Heart right ventricle (tissue), 16 donors: Measurements from ENCODE around the gene SART1. TPM values are rescaled to one million over a fixed set of nuclear protein-coding genes. Genes with fewer than 3 reads are reported as not detected.

Experiments used
- ATAC-seq, 8 donors: fragments of 200-7000 bp; cut with Tn5 transposase; one replicate each; pipeline ENCODE4 v1.9.1; 2020; ENCODE audit warnings: mild to moderate bottlenecking in 8 of 8, moderate library complexity in 8 of 8, moderate number of reproducible peaks in 1 of 8
- DNase-seq, 2 donors: peaks; one replicate each; pipeline ENCODE4 v3.0.0-alpha.2; 2020
- H3K27ac ChIP-seq, 10 donors: fragments of 200-600 bp; sonication (generic) in 2 of 10; one replicate each; pipeline versions ENCODE4 v1.5.0 to v1.8.0; 2020 to 2022; ENCODE audit warnings: mild to moderate bottlenecking in 3 of 10
- H3K27me3 ChIP-seq, 7 donors: fragments of 200-600 bp; one replicate each; pipeline ENCODE4 v1.8.0; 2021 to 2022; ENCODE audit warnings: mild to moderate bottlenecking in 2 of 7
- H3K36me3 ChIP-seq, 9 donors: fragments of 200-600 bp; sonication (generic) in 1 of 9; one replicate each; pipeline versions ENCODE4 v1.5.0 to v1.8.0; 2020 to 2022; ENCODE audit warnings: mild to moderate bottlenecking in 2 of 9
- H3K4me1 ChIP-seq, 9 donors: fragments of 200-600 bp; sonication (generic) in 1 of 9; one replicate each; pipeline versions ENCODE4 v1.5.0 to v1.8.0; 2020 to 2022; ENCODE audit warnings: mild to moderate bottlenecking in 4 of 9
- H3K4me3 ChIP-seq, 10 donors: fragments of 200-600 bp; sonication (generic) in 2 of 10; one replicate each; pipeline versions ENCODE4 v1.5.0 to v1.8.0; 2020 to 2022; ENCODE audit warnings: mild to moderate bottlenecking in 7 of 10, moderate library complexity in 2 of 10
- H3K9me3 ChIP-seq, 11 donors: fragments of 200-600 bp in 10 of 11; sonication (generic) in 2 of 11; one replicate each; pipeline versions ENCODE4 v1.5.0 to v1.8.0; 2013 to 2022; ENCODE audit warnings: mild to moderate bottlenecking in 2 of 11, control low read depth in 1 of 11, moderate library complexity in 1 of 11
- WGBS, 2 donors: extraction: QIAGEN DNeasy Blood & Tissue Kit; methylation state at CpG; one replicate each; pipeline ENCODE4 v1.1.7; 2013; ENCODE audit warnings: inconsistent platforms in 1 of 2; 5-methylcytosine and 5-hydroxymethylcytosine counted together
- intact Hi-C, 10 donors: fragments of 100-400 bp; cut with DNase I; formaldehyde crosslinking; loops; one replicate each; pipeline versions ENCODE4 v1.11.1 to v1.14.2; 2022
- polyA plus RNA-seq, 2 donors: library from polyadenylated mRNA; stranded (reverse); fragments of 200-250 nt; gene quantifications; one replicate each; pipeline ENCODE4 v1.2.3, GENCODE V29; 2013
- total RNA-seq, 10 donors: library from RNA; stranded (reverse); fragmentation: NEBNext Ultra II Directional in 3 of 10; extraction: Animal tissue kit (Norgen Biotek cat#: 25700) in 3 of 10; gene quantifications; one replicate each; pipeline versions ENCODE4 v1.2.1 to v1.2.4, GENCODE V29; 2021 to 2023
- TF ChIP-seq, protein P1 (sequence below), 9 donors: fragments of 200-600 bp; sonication (generic) in 2 of 9; IDR thresholded peaks; one replicate each; pipeline versions ENCODE4 v1.5.0 to v1.8.0; 2021 to 2022; ENCODE audit warnings: antibody characterized with exemption in 9 of 9, mild to moderate bottlenecking in 5 of 9, moderate library complexity in 1 of 9
- donor health status: Arrhythmogenic right ventricular cardiomyopathy.
- donor health status: ischemic (EF 13 %, LVEDD 7.1; RV severe dilation, severe dysfunction).
- donor health status: healthy with polysubstance abuse.
- donor health status: DM: no; HTN: yes; CAD: no.
- donor health status: DM: no; HTN: no; CAD: no.
- donor health status: ischemic (EF 25% LVEDD 6.9; RV normal size, moderate dysfunction).
- donor health status: ischemic (EF 25% LVEDD 5.7; RV mildly dilated, moderate dysfunction).
- donor health status: healthy.
- donor health status: DM: yes; HTN: yes; CAD: no.
- donor health status: Ischemic cardiomyopathy.
- donor health status: ischemic (EF 35%, LVEDD 5.7; RV mildly dilated, moderate dysfunction).
- donor health status: nonischemic (EF 11% LVEDD 7.7; RV severe dilation, severe dysfunction).
- donor health status: DM: yes; HTN: yes; CAD: no.
- donor health status: PGD.
- donor health status: ischemic (EF 29% LVEDD 5.4; RV normal size, mild dysfunction).
- donor health status: nonischemic (EF 23%, LVEDD 6.1; RV moderate dilation, normal function).

Gene SART1
- total and polyA plus RNA-seq, 12 donors = 26.2 to 160 (median 33.5) TPM

DNA sequence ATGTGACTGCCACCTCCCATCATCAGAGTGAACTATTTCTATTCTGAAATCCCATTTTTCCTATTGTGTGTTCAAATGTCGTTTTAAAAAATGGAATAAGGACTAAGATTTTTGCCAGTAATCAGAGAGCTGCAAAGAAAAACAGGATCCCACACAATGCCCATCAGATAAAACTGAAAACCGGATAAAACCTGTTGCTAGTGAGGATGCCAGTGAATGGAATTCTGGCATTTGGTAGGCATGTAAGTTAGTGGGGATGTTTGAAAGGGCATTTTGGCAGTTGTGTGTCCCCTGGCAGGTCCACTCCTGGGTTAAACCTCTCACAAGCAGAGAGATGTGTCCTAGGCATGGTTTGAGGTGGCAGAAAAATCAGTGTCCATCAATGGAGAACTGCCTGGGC is 36.1 kb upstream of the SART1 start:
- TF ChIP-seq, protein P1, sequence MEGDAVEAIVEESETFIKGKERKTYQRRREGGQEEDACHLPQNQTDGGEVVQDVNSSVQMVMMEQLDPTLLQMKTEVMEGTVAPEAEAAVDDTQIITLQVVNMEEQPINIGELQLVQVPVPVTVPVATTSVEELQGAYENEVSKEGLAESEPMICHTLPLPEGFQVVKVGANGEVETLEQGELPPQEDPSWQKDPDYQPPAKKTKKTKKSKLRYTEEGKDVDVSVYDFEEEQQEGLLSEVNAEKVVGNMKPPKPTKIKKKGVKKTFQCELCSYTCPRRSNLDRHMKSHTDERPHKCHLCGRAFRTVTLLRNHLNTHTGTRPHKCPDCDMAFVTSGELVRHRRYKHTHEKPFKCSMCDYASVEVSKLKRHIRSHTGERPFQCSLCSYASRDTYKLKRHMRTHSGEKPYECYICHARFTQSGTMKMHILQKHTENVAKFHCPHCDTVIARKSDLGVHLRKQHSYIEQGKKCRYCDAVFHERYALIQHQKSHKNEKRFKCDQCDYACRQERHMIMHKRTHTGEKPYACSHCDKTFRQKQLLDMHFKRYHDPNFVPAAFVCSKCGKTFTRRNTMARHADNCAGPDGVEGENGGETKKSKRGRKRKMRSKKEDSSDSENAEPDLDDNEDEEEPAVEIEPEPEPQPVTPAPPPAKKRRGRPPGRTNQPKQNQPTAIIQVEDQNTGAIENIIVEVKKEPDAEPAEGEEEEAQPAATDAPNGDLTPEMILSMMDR (IDR thresholded peaks at IDR 0.05) = no peak
- WGBS, 2 donors = 50 to 61% methylated on average over 2 of the region's 2 CpGs
- Histone ChIP-seq H3K4me3 (no peak overlapping the region), H3K4me1 (peaks cover 4 to 25% (median 8%) of the 10 kb centered on the region in 9 donors), H3K36me3 (peaks cover 0 to 36% (median 4%) of the 10 kb centered on the region in 9 donors), H3K27me3 (no peaks in the 10 kb centered on the region), H3K9me3 (no peaks in the 10 kb centered on the region), H3K27ac (no peak overlapping the region)
- intact Hi-C loops = no loop called here
- ATAC-seq = no peak
- no peak for DNase-seq

DNA sequence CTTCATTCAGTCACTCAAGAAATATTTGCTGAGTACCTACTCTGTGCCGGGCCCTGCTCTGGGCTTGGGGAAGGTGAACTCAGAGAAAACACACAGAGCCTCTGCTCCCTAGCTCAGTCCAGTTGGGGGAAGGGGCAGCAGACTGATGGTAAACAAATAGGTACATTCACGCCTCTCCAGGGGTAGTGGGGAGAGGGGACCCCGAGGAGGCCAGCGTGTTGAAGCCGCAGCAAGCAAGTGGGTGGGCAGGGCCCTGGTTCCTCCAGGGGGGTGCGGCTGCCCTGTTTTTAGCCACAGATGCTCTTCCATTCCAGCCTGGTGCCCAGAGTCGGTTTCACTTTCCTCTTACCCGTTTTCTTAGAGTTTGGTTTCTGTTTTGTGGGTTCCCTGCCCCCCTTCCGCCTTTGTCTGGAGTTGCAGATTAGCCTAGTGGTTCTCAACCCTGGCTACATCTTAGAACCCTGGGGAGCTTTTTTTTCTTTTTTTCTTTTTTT is 33.6 kb upstream of the SART1 start:
- Histone ChIP-seq H3K4me3 (peak overlapping the region in 1 of 10 donors; percentile 37), H3K36me3 (peaks cover 0 to 10% (median 3%) of the 10 kb centered on the region in 9 donors), H3K27me3 (peaks cover 0 to 3% (median 0%) of the 10 kb centered on the region in 7 donors), H3K27ac (peak overlapping the region in 4 of 10 donors; percentile 22 to 85 (median 44)), H3K4me1 (peaks cover 0 to 16% (median 0%) of the 10 kb centered on the region in 9 donors), H3K9me3 (no peaks in the 10 kb centered on the region)
- WGBS, 2 donors = 55 to 59% methylated on average over 9 of the region's 9 CpGs
- intact Hi-C loops = no loop called here
- ATAC-seq (peak in 7 of 8 donors; percentile 9 to 56 (median 49)), DNase-seq (peak in 1 of 2 donors; percentile 33)
- TF ChIP-seq, protein P1 (IDR thresholded peaks at IDR 0.05) = no peak

DNA sequence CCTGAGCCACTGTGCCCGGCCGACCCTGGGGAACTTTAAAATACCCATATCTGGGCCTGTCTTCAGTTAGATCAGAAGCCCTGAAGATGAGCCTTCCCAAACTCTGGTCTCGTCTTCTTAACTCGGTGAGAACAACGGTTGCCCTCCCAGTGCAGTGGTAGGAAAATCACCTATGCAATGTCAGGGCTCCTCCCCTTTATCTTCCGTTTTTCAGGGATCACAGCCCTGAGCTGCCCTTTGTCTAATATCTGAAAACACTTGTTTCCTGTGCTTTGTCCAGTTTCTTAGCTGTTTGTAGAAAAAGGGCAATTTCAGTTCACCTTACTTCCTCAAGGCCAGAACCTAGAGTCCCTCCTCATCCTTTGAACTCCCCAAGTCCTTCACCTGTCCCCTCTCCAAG is 32.9 kb upstream of the SART1 start:
- intact Hi-C loops = no loop called here
- Histone ChIP-seq H3K27ac (peak overlapping the region in 1 of 10 donors; percentile 85), H3K4me1 (peaks cover 0 to 16% (median 0%) of the 10 kb centered on the region in 9 donors), H3K36me3 (peaks cover 0 to 3% (median 0%) of the 10 kb centered on the region in 9 donors), H3K9me3 (no peaks in the 10 kb centered on the region), H3K27me3 (peaks cover 0 to 5% (median 3%) of the 10 kb centered on the region in 7 donors), H3K4me3 (peak overlapping the region in 1 of 10 donors; percentile 37)
- WGBS, 2 donors = 62 to 73% methylated on average over 6 of the region's 6 CpGs
- TF ChIP-seq, protein P1 (IDR thresholded peaks at IDR 0.05) = no peak
- ATAC-seq (no peak), DNase-seq (no peak)

DNA sequence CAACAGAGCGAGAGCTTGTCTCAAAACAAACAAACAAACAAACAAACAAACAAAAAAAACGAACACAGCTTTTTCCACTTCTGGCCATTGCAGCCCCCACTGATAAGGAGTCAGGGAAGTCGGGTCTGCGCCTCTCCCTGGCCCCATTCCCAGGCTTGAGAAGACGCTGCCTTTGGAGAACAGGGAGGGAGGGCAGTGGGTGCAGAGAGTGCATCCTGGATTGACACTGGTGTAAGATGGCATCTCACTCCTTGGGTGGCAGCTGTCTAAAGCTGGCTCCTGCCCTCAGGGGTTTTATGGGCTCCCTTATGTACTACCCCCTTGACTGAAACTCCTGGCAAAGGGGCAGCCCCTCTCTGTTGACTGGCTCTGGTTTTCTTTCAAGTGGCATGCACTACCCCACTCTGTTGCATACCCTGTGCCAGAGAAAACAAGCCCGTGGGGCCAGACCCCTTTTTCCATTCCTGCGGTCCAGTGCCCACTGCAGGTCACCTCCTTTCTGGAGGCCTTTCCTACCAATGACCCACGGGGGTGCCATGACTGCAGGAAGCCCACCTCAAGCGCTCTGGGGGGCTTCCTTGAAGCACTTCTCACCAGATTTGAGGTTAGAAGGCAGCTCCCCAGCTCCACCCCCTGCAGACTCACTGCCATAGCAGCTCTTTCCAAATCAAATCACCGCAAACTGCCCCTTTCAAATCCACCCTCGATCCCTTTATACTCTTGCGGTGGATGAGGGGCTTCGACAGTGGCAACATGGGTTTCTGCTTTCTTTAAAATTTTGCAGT is 29.6 kb upstream of the SART1 start:
- Histone ChIP-seq H3K27me3 (peaks cover 0 to 11% (median 3%) of the 10 kb centered on the region in 7 donors), H3K27ac (no peak overlapping the region), H3K4me3 (no peak overlapping the region), H3K4me1 (peaks cover 0 to 16% (median 0%) of the 10 kb centered on the region in 9 donors), H3K9me3 (no peaks in the 10 kb centered on the region), H3K36me3 (no peaks in the 10 kb centered on the region)
- intact Hi-C loops = no loop called here
- no peak for ATAC-seq
- TF ChIP-seq, protein P1 (IDR thresholded peaks at IDR 0.05) = no peak
- no peak for DNase-seq
- WGBS, 2 donors = 47 to 52% methylated on average over 13 of the region's 13 CpGs
